ENCODE results near the gene ABCC5. TPM values are rescaled to one million over a fixed set of nuclear protein-coding genes. Genes with fewer than 3 reads are reported as not detected.

The ABCC5 gene
- total RNA-seq, 1 donor from 2014 or later = 93.6 TPM

- DNase-seq (ENCODE audit: low read depth) = no peak
These were observed 1.5 kb downstream of the ABCC5 start for GRCh38 chr3:184016169-184016570.

- no peak for DNase-seq (ENCODE audit: low read depth)
These were observed 2.2 kb downstream of the ABCC5 start for GRCh38 chr3:184015381-184016019.

GRCh38 chr3:184011937-184012889, 5.5 kb downstream of the ABCC5 start:
- no peak for DNase-seq (ENCODE audit: low read depth)

- DNase-seq (ENCODE audit: low read depth) = no peak
These were observed 6.3 kb downstream of the ABCC5 start for GRCh38 chr3:184011230-184011876.

- DNase-seq (ENCODE audit: low read depth) = peak; percentile 73
These were observed 9.5 kb downstream of the ABCC5 start for GRCh38 chr3:184008161-184008560.

- peak; percentile 43 for DNase-seq (ENCODE audit: low read depth)
These were observed 10.4 kb downstream of the ABCC5 start for GRCh38 chr3:184007143-184007813.

GRCh38 chr3:184005941-184006507, 11.7 kb downstream of the ABCC5 start:
- peak; percentile 93 for DNase-seq (ENCODE audit: low read depth)

GRCh38 chr3:184004476-184004875, 13.2 kb downstream of the ABCC5 start:
- peak; percentile 49 for DNase-seq (ENCODE audit: low read depth)

GRCh38 chr3:184003187-184003967, 14.3 kb downstream of the ABCC5 start:
- DNase-seq (ENCODE audit: low read depth) = peak; percentile 96

GRCh38 chr3:184002469-184002868, 15.2 kb downstream of the ABCC5 start:
- DNase-seq (ENCODE audit: low read depth) = no peak

- DNase-seq (ENCODE audit: low read depth) = no peak
These were observed 15.9 kb downstream of the ABCC5 start for GRCh38 chr3:184001761-184002160.

GRCh38 chr3:183991403-183991802, 26.3 kb downstream of the ABCC5 start:
- peak; percentile 57 for DNase-seq (ENCODE audit: low read depth)

GRCh38 chr3:183988216-183988790, 29.4 kb downstream of the ABCC5 start:
- DNase-seq (ENCODE audit: low read depth) = no peak

- no peak for DNase-seq (ENCODE audit: low read depth)
These were observed 30.6 kb downstream of the ABCC5 start for GRCh38 chr3:183987000-183987600.

- DNase-seq (ENCODE audit: low read depth) = no peak
These were observed 32.6 kb downstream of the ABCC5 start for GRCh38 chr3:183984749-183985729.

GRCh38 chr3:183984127-183984740, 33.5 kb downstream of the ABCC5 start:
- no peak for DNase-seq (ENCODE audit: low read depth)

GRCh38 chr3:183981990-183982644, 35.6 kb downstream of the ABCC5 start:
- DNase-seq (ENCODE audit: low read depth) = no peak

GRCh38 chr3:183980403-183980802, 37.3 kb downstream of the ABCC5 start:
- DNase-seq (ENCODE audit: low read depth) = no peak
